ENCODE results near the gene HOXC4.
"Not testable (repeated sequence)": the region's sequence is repeated elsewhere in the genome, so short reads cannot be mapped to it uniquely, and the experiment has no call there.

Gene HOXC4

GRCh38 chr12:54041097-54041690 lies 12.4 kb upstream of the HOXC4 start:
- no peak for DNase-seq

GRCh38 chr12:54042033-54042432 lies 11.6 kb upstream of the HOXC4 start:
- DNase-seq: not testable (repeated sequence)

GRCh38 chr12:54042970-54043853 lies 10.4 kb upstream of the HOXC4 start:
- DNase-seq: no peak

GRCh38 chr12:54044425-54045103 lies 9.1 kb upstream of the HOXC4 start:
- no peak for DNase-seq

- DNase-seq: no peak
These were observed 8.2 kb upstream of the HOXC4 start for GRCh38 chr12:54045401-54045800.

- DNase-seq: no peak
These were observed 7.6 kb upstream of the HOXC4 start for GRCh38 chr12:54045868-54046521.

GRCh38 chr12:54046809-54047159 lies 6.9 kb upstream of the HOXC4 start:
- DNase-seq: no peak

GRCh38 chr12:54047160-54047963 lies 6.3 kb upstream of the HOXC4 start:
- no peak for DNase-seq

- DNase-seq: no peak
These were observed 5.7 kb upstream of the HOXC4 start for GRCh38 chr12:54047964-54048303.

GRCh38 chr12:54048406-54049093 lies 5.1 kb upstream of the HOXC4 start:
- no peak for DNase-seq

GRCh38 chr12:54049108-54049507 lies 4.5 kb upstream of the HOXC4 start:
- DNase-seq: no peak

GRCh38 chr12:54050482-54050810 lies 3.2 kb upstream of the HOXC4 start:
- no peak for DNase-seq

- peak; percentile 5 to 34 for DNase-seq
These were observed 2.4 kb upstream of the HOXC4 start for GRCh38 chr12:54051026-54051842.

GRCh38 chr12:54051874-54052437 lies 1.7 kb upstream of the HOXC4 start:
- no peak for DNase-seq

GRCh38 chr12:54052438-54053002 lies 1.1 kb upstream of the HOXC4 start:
- no peak for DNase-seq

GRCh38 chr12:54053003-54053750 lies 458 bp upstream of the HOXC4 start:
- no peak for DNase-seq

GRCh38 chr12:54054742-54055194 lies 1.1 kb downstream of the HOXC4 start:
- DNase-seq: no peak

GRCh38 chr12:54055552-54055951 lies 1.9 kb downstream of the HOXC4 start:
- no peak for DNase-seq

GRCh38 chr12:54056110-54056509 lies 2.5 kb downstream of the HOXC4 start:
- DNase-seq: no peak
